Neural crest cell (in vitro differentiated cells): ENCODE measurements around the gene BMP7. TPM values are rescaled to one million over a fixed set of nuclear protein-coding genes. Genes with fewer than 3 reads are reported as not detected.

Experiments used
- DNase-seq: peaks from one replicate; pipeline ENCODE4 v3.0.0; 2021; ENCODE audit warnings: low read depth, mixed read lengths, low spot score
- H3K27ac Mint-ChIP-seq: one replicate; pipeline ENCODE4 v1.8.0; 2021; ENCODE audit warnings: mild to moderate bottlenecking, mixed read lengths; ENCODE audit not compliant: unreplicated experiment
- H3K27me3 Mint-ChIP-seq: 2 replicates; pipeline ENCODE4 v1.8.0; 2021; ENCODE audit warnings: low read depth, mild to moderate bottlenecking, mixed read lengths
- H3K36me3 Mint-ChIP-seq: 2 replicates; pipeline ENCODE4 v1.8.0; 2021; ENCODE audit warnings: low read depth, mild to moderate bottlenecking, mixed read lengths
- H3K4me1 Mint-ChIP-seq: 2 replicates; pipeline ENCODE4 v1.8.0; 2021; ENCODE audit warnings: mixed read lengths
- H3K4me3 Mint-ChIP-seq: one replicate; pipeline ENCODE4 v1.8.0; 2021; ENCODE audit warnings: mild to moderate bottlenecking, mixed read lengths
- H3K9me3 Mint-ChIP-seq: 2 replicates; pipeline ENCODE4 v1.8.0; 2021; ENCODE audit warnings: mixed read lengths
- CTCF ChIP-seq: fragments of 200-600 bp; sonication (generic); conservative IDR thresholded peaks from 2 replicates; pipeline ENCODE4 v1.5.0; 2021; ENCODE audit warnings: antibody characterized with exemption, mild to moderate bottlenecking
- total RNA-seq: library from RNA; stranded (reverse); gene quantifications from 2 replicates; pipeline ENCODE4 v1.2.1, GENCODE V29; 2021

Gene BMP7
- total RNA-seq, 1 donor from 2014 or later = 13.8 TPM

DNA sequence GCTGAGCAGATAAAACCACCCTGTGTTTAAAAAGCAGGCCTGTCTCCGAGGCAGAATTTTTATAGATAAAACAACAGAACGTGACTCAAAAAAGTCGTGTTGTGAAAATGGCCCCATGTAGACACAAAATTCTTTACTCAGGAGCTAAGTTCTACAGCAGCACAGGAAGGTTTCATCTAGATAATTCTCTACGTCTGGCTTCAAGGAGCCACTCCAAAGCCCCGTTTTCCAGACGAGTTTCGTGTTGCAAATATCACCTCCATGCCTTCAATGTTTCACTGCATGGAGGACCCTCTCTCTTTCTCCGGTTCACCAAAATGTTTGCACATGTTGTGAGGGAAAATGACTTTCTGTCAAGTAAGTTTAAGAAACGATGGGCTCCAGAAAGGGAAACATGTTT is 12.0 kb upstream of the BMP7 start:
- no peak for TF ChIP-seq CTCF
- no peak overlapping the region for H3K27ac Mint-ChIP-seq
- DNase-seq = no peak
- H3K9me3 Mint-ChIP-seq = no peaks in the 10 kb centered on the region
- no peaks in the 10 kb centered on the region for H3K36me3 Mint-ChIP-seq
- no peaks in the 10 kb centered on the region for H3K27me3 Mint-ChIP-seq
- H3K4me3 Mint-ChIP-seq = no peak overlapping the region
- peaks cover 49% of the 10 kb centered on the region for H3K4me1 Mint-ChIP-seq

GRCh38 chr20:57277398-57278105 is 11.1 kb upstream of the BMP7 start:
- Mint-ChIP-seq H3K36me3 (no peaks in the 10 kb centered on the region), H3K4me3 (no peak overlapping the region), H3K27ac (no peak overlapping the region), H3K9me3 (no peaks in the 10 kb centered on the region), H3K27me3 (peaks cover 2% of the 10 kb centered on the region), H3K4me1 (peaks cover 44% of the 10 kb centered on the region)
- TF ChIP-seq CTCF = no peak
- no peak for DNase-seq

DNA sequence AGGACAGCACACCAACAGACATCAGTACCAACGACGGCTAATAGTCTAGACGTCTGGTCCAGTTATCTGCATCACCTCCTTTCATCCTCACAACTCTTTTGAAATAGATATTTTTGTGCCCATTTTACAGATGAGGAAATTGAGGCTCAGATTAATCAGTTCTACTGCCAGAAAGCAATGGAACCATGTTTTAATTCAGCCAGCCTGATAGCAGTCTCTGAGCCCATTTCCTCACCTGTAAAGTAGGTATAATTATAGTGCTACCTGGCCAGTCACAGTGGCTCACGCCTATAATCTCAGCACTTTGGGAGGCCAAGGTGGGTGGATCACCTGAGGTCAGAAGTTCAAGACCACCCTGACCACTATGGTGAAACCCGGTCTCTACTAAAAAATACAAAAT is 9.8 kb upstream of the BMP7 start:
- H3K4me1 Mint-ChIP-seq = peaks cover 38% of the 10 kb centered on the region
- no peaks in the 10 kb centered on the region for H3K36me3 Mint-ChIP-seq
- peaks cover 2% of the 10 kb centered on the region for H3K27me3 Mint-ChIP-seq
- no peak for TF ChIP-seq CTCF
- no peak overlapping the region for H3K4me3 Mint-ChIP-seq
- no peaks in the 10 kb centered on the region for H3K9me3 Mint-ChIP-seq
- no peak for DNase-seq
- no peak overlapping the region for H3K27ac Mint-ChIP-seq

- H3K27ac Mint-ChIP-seq = no peak overlapping the region
- no peaks in the 10 kb centered on the region for H3K9me3 Mint-ChIP-seq
- no peak for DNase-seq
Measured at GRCh38 chr20:57275813-57276212, 9.4 kb upstream of the BMP7 start.

GRCh38 chr20:57275334-57275733 is 8.9 kb upstream of the BMP7 start:
- no peak for DNase-seq
- no peak overlapping the region for H3K27ac Mint-ChIP-seq
- TF ChIP-seq CTCF = no peak
- H3K4me1 Mint-ChIP-seq = peaks cover 41% of the 10 kb centered on the region
- H3K27me3 Mint-ChIP-seq = peaks cover 5% of the 10 kb centered on the region
- no peak overlapping the region for H3K4me3 Mint-ChIP-seq
- no peaks in the 10 kb centered on the region for H3K9me3 Mint-ChIP-seq
- no peaks in the 10 kb centered on the region for H3K36me3 Mint-ChIP-seq

More at GRCh38 chr20:57275813-57276212, 9.4 kb upstream of the BMP7 start:
- Mint-ChIP-seq H3K36me3 (no peaks in the 10 kb centered on the region), H3K4me3 (no peak overlapping the region), H3K27me3 (peaks cover 2% of the 10 kb centered on the region), H3K4me1 (peaks cover 42% of the 10 kb centered on the region)
- TF ChIP-seq CTCF = no peak
